ENCODE measurements around the gene GSKIP.

GSKIP gene

GRCh38 chr14:96385385-96385784 lies 22.1 kb downstream of the GSKIP start:
- POLR2A ChIA-PET: no interaction called here
- no peaks in the 10 kb centered on the region for H3K4me1 ChIP-seq (ENCODE audit: control insufficient read depth, insufficient read depth, low read length)
- no peak overlapping the region for H3K4me3 ChIP-seq (ENCODE audit: low read depth, low read length)
- H3K27ac ChIP-seq (ENCODE audit: extremely low read depth, low read depth, low read length): no peak overlapping the region
- no peaks in the 10 kb centered on the region for H3K9me3 ChIP-seq (ENCODE audit: control insufficient read depth, insufficient read depth, low read depth, low read length)
- TF ChIP-seq ZSCAN30 (tag by site-specific recombination; IDR thresholded peaks at IDR 0.05) (no peak), ZNF423 (tag by site-specific recombination; IDR thresholded peaks at IDR 0.05) (no peak), ZNF19 (tag by site-specific recombination; IDR thresholded peaks at IDR 0.05; ENCODE audit: low read depth) (no peak), ZNF404 (tag by site-specific recombination; IDR thresholded peaks at IDR 0.05) (no peak), ZSCAN16 (tag by site-specific recombination; IDR thresholded peaks at IDR 0.05) (no peak), HOXD13 (CRISPR knock-in tag; IDR thresholded peaks at IDR 0.05; ENCODE audit: borderline replicate concordance) (no peak), ZNF239 (tag by site-specific recombination; IDR thresholded peaks at IDR 0.05) (no peak), ZNF155 (tag by site-specific recombination; IDR thresholded peaks at IDR 0.05) (no peak), ZBTB8A (tag by site-specific recombination; IDR thresholded peaks at IDR 0.05) (no peak), ZNF433 (tag by site-specific recombination; IDR thresholded peaks at IDR 0.05; ENCODE audit: low read depth) (no peak), ZNF639 (tag by site-specific recombination; IDR thresholded peaks at IDR 0.05) (no peak), KLF9 (tag by site-specific recombination; IDR thresholded peaks at IDR 0.05; ENCODE audit: low read depth) (no peak), ZNF670 (tag by site-specific recombination; IDR thresholded peaks at IDR 0.05; ENCODE audit: low read depth) (no peak), ZNF785 (tag by site-specific recombination; IDR thresholded peaks at IDR 0.05) (no peak), PRDM2 (tag by site-specific recombination; IDR thresholded peaks at IDR 0.05; ENCODE audit: borderline replicate concordance) (no peak), ZNF529 (tag by site-specific recombination; IDR thresholded peaks at IDR 0.05; ENCODE audit: insufficient replicate concordance) (no peak), ZNF48 (tag by site-specific recombination; IDR thresholded peaks at IDR 0.05) (no peak), ZNF513 (tag by site-specific recombination; IDR thresholded peaks at IDR 0.05) (no peak), SCRT2 (tag by site-specific recombination; IDR thresholded peaks at IDR 0.05) (no peak)
- H3K36me3 ChIP-seq (ENCODE audit: control insufficient read depth in 2 of 2, insufficient read depth in 1 of 2, low read length in 2 of 2): peaks cover 14 to 33% of the 10 kb centered on the region in 2 experiments
- CTCF ChIA-PET: interaction anchor here (0.5 to 0.7 kb wide), 2 partner anchors 87 to 285 kb away, joined by 3 read pairs; no protein-coding TSS in a partner anchor
